HT1080 (cell line): ENCODE data around the gene FYN. TPM values are rescaled to one million over a fixed set of nuclear protein-coding genes. Genes with fewer than 3 reads are reported as not detected.

Source experiments
- DNase-seq: peaks from one replicate; pipeline ENCODE4 v3.0.0-alpha.2; 2015; ENCODE audit warnings: low read depth
- total RNA-seq: library from RNA; depleted of rRNA; stranded (reverse); fragments of >200 nt; shearing (Covaris generic); gene quantifications from 2 replicates; pipeline ENCODE4 v1.2.3, GENCODE V29; 2014

FYN gene
- total RNA-seq, 1 experiment from 2014 or later = 50.2 TPM

DNA sequence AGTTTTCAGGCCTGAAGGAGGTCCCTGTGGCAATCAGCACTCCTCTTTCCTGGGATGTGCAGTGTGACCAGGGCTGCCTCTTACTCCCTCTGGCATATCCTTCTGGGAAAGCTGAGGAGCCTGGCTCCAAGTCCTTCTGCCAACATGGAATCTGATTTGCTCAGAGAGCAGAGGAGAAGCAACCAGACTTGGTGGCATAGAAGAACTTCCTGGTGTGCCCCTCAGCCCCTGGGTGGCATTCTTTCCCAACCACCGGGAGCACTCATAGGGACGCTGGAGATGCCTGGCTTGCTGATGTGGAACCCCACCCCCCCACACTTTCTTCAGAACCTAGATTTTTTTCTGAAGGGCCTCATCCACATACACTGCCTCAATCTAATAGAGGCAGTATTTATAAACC lies 160.0 kb downstream of the FYN start:
- no peak for DNase-seq

DNA sequence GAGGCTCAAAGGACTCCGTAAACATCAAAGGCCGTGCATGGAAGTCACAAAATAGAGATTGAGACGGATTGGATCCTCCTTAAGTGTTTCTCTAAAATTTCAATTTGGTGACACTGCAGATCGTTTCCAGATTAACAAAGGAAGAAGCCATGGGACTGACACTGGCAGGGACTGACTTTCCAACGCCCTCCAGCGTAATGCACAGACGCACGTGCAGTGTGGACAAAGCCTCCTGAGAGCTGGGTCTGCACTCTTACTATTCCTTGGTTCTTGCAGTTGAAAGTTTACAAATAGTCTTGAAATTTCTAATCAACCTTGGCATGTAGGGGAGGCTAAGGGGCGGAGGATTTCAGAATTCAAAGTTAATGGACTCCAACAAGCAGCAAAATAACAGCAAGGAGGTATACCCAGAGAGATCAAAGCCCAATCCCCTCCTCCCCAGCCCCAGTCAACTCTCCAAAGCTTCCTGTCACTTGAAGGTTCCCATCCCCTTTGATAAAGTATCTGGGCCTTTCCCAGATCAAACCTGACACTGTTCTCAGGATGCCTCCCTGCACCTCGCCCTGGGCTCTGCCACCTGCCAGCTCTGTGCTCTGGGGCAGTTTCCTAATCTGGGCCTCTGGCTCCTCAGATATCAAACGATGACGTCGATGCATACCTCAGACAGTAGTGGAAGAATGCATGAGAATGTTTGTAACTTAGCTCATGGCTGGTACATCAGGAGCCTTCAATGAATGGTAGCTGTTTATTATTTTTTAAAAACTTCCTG lies 161.1 kb downstream of the FYN start:
- DNase-seq = no peak

GRCh38 chr6:111711476-111711875 lies 161.8 kb downstream of the FYN start:
- DNase-seq = no peak

DNA sequence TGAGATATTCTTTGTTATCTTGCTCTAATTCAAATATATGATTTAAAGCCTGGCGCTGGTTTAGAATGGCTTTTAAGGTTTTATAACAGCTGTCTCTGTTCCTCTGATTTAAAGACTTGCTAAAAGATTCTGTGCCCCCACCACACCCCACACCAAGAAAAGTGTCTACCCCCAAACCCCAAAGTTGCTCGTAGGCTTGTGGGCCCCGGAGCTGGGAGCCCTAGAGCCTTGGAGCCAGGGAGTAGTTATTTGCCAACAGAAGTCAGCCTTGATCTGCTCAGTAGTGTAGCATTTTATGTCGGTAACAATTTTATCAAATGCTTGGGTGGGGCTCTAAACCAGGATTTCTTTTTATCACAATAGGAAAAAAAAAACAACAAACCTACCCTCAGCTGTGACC lies 162.3 kb downstream of the FYN start:
- no peak for DNase-seq

DNA sequence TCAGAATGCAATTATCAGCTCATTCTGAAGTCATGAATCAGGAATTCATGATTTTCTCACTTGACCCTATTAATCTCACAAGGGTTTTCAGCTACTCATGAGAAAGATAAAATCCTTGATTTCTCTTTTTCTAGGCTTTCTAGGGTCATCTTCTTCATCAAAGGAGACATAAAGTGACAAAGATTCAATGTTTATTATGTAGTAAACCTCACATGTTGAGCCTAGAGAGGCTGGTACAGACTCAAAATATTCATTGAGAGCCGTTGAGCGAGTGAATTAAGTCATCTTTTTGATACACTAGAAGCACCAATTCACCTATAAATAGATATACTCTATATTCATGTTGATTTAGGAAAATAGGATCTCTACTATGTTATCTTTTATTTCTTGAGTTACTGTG lies 162.8 kb downstream of the FYN start:
- no peak for DNase-seq

DNA sequence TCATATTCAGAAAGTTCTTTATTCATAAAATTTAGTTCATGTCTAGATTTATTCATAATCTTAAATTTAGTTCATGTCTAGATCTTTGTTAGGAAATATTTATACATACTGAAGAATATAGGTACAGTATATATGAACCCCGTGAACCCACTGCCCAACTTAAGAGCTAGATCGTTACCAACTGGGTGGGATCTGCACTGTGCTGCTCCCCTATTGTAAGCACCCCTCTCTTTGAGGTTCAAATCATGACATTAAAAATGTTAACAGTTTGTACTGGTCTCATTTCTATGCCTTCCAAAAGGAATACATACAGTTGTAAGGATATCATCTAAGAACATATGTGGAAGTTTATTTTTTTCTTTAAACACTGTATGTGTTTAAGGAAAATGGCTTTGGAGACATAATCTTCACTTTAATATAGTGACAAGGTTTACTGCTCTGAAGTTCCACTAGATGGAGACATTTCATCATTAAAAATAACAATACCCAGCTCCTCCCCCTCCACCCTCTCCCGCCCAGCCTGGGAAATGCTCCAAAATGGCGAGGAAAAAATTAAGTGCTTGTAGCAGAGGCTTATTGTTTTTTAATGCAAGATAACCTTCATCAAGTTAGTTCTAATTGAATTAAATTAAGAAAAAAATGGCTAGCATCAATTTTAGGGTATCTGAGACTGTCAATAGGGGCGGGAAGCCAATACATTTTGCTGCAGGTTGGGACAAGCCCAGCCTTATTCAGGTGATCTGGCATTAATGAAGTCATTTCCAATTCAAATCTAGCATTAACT lies 163.4 kb downstream of the FYN start:
- DNase-seq = peak; percentile 50

DNA sequence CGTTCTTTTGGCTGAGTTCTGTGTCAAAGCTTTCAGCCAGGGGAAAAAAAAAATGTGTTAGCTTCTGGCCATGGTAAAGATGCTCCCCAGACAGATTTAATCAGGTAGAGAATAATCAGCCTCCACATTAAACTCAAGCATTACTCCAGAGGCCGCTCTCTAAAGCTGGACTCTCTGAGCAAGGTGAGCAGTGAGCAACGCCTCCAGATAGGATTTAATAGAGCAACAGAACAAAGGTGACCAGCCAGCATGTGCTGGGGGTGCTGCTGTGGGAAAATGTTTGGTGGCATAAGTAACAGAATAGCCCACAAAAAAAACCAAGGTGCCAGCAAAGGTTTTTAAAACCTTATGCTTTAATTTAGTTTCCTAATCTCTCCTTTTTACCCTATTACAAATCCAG lies 164.1 kb downstream of the FYN start:
- no peak for DNase-seq

- DNase-seq = no peak
These were observed 165.5 kb downstream of the FYN start for GRCh38 chr6:111707773-111708172.

- no peak for DNase-seq
These were observed 166.3 kb downstream of the FYN start for GRCh38 chr6:111706841-111707391.

GRCh38 chr6:111703723-111704122 lies 169.5 kb downstream of the FYN start:
- DNase-seq = no peak

GRCh38 chr6:111702268-111702667 lies 171.0 kb downstream of the FYN start:
- no peak for DNase-seq

GRCh38 chr6:111701146-111701545 lies 172.1 kb downstream of the FYN start:
- no peak for DNase-seq

GRCh38 chr6:111700135-111700690 lies 173.0 kb downstream of the FYN start:
- no peak for DNase-seq

- DNase-seq = no peak
These were observed 174.1 kb downstream of the FYN start for GRCh38 chr6:111699123-111699522.

GRCh38 chr6:111696814-111697213 lies 176.4 kb downstream of the FYN start:
- DNase-seq = no peak

DNA sequence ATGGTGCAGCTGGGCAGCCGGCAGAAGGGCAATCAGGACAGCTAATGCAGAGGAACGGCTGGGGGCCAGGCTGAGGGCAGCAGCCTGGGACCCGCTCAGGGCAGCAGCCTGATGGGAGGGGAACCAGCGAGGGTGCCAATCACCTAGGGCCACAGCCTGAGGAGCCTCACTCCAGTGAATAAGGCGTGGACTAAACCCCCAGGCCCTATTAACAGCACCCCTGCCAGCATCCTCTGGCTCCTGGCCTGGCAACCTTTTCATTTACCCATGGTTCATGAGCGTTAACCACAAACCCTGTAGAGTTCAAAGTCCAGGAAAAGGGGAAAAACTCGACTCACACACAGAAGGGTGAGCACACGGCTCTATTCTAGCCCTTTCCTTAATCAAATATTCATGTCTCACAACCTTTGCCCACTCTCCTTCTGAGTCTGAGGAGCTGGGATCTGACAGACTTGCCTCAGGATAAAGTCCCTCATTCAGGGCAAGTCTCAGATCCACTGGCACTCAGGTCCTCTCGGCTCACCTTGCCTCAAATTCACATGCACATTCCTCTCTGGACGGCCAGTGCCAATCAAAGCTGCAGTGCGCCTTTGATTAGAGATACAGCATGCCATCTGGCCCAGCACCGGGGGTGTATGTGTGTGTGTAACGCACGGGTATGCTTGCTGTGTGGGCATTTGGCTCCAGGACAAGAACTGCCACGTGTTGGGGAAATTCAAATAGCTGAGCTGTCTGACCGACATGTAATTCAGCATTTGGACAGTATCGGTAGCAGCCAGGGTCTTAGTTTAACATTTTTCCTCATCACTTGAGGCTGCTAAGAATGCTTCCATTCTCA lies 180.7 kb downstream of the FYN start:
- no peak for DNase-seq

- no peak for DNase-seq
These were observed 181.7 kb downstream of the FYN start for GRCh38 chr6:111691345-111692225.

DNA sequence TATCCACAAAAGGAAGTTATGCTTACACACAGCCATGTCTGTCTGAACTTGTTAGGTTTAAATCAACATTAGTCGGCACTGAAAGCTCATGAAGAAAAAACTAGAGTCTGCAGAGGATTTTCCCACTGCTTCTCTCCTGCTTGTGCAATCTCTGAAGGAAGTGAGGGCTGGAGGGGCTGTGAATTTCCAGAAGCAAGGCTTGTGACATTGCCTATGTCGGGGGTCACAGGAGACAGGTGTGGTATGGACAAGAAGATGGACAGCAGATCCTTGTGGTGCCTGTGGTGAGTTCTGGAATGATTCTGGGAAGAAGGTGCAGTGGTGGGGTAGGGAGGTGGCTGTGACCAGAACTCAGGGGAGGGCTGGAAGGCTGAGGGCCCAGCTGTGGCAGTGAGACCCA lies 183.3 kb downstream of the FYN start:
- no peak for DNase-seq

GRCh38 chr6:111689419-111689818 lies 183.8 kb downstream of the FYN start:
- no peak for DNase-seq

DNA sequence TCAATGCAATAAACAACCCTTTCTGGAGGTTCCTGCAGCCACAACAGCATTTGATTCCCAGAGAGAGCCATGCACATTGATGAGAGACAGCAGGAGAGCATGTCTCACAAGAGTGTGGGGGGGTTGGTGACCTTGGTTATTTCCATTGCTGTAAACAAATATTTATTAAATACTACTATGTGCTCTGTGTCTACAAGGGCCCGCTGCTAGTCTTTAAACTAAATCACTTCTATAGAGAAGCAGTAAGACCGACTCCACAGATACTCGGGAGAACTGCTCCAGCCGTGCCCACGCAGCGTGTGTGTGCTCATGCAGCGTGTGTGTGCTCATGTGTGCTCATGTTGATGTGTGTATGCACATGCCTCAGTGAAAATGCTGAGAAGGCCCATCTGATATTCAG lies 184.9 kb downstream of the FYN start:
- DNase-seq = no peak
